ENCODE data around the gene DNAH6.
A peak's percentile ranks its signal among the peaks of the same experiment; 100 is the strongest.

DNAH6 gene

DNA sequence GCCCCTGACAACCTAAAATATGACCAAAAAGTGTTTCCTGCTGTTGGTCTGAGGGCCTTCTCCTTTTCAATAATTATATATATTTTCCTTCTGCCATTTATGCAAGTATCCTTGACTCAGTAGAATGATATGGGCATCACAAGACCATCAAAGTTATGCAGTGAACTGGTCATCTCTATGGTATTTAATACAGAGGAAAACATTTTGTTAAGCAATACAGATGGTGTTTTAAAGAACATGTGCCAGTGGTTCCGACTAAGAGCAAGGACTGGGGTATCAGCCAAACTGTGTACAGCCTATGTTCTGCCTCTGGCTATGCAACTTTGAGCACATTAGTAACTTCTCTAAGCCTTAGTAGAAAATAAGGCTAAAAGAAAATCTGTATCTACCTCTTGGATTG lies 185.6 kb downstream of the DNAH6 start:
- DNase-seq = no peak

DNA sequence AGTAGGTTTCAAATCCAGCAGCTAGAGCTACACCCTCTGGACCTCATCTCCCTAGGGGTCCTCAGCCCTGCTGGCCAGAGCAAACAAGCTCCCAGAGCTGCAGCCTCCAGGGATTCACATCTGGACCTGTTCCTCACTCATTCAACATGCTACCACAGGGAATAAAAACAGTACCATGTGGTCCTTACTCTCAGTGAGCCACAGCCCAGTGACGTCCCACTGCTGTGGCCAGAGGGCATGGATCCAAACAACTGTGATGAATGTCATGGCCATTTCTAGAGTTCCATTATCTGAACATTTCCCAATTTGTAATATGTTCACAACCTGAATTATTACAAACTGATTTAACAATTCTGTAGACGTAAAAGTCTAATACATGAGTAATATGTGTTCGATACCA lies 186.6 kb downstream of the DNAH6 start:
- no peak for DNase-seq

DNA sequence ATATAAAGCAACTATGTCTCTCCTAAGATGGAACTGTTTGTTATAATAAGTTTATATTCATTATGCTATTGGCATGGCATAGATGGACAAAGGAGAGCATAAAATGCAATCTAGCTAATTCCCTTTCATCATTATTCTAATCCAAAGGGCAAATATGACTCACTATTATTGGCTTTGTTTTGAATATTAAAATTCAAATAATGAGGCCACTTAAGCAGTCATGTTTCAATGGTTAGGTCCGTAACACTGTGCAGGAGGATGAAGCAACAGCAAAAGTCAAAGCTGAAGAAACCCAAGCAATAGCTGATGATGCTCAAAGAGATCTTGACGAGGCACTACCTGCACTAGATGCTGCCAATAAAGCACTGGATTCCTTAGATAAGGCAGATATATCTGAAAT lies 187.5 kb downstream of the DNAH6 start:
- no peak for DNase-seq

GRCh38 chr2:84704505-84705244 lies 188.4 kb downstream of the DNAH6 start:
- no peak for DNase-seq

DNA sequence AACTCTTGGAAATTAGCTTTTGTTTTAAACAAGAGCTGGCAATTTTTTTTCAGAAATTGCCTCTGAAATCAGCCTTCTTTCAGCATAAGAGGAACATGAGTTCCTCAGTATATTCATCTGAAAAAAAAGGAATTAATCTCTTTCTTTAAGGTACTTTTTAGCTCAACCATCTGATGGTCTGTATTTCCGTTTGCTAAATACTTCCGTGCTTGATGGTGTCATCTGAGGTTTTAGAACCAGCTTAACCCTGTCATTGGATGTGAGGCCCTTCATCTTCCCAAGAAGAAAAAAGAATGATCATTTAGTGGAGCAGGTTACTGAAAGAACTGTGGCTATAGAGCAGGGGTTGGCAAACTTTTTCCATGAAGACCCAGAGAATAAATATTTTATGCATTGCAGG lies 189.6 kb downstream of the DNAH6 start:
- no peak for DNase-seq

DNA sequence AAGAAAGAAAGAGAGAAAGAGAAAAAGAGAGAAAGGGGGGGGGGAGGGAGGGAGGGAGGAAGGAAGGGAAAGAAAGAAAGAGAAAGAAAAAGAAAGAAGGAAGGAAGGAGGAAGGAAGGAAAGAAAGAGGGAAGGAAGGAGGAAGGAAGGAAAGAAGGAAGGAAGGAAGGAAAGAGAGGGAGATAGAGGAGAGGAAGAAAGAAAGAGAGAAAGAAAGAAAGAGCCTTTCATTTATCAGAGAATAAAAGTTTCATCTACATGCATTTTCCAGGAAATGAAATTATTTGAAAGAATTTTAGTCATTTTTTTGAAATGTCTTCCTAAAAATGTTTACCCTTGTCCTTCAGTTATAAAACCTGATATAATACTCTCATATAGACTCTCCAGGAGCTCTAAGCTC lies 192.1 kb downstream of the DNAH6 start:
- no peak for DNase-seq

DNA sequence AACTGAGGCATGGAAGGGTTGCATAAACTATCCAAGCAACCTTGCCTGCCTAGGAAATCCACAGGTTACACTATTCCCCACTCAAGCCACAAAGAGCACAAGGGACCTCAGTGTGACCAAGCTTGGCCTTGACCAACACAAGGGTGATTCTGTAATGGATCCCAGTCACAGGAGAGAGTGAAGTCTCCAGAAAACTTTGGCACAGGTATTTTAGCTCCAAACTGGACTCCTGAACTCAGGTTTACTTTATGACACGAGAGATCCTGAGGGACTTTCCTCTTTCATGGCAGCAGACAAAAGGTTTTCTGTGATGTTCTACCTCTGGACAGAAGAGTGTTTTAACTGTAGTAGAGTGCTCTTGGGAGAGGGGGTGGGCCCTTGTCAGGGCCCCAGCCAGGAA lies 195.4 kb downstream of the DNAH6 start:
- no peak for DNase-seq

DNA sequence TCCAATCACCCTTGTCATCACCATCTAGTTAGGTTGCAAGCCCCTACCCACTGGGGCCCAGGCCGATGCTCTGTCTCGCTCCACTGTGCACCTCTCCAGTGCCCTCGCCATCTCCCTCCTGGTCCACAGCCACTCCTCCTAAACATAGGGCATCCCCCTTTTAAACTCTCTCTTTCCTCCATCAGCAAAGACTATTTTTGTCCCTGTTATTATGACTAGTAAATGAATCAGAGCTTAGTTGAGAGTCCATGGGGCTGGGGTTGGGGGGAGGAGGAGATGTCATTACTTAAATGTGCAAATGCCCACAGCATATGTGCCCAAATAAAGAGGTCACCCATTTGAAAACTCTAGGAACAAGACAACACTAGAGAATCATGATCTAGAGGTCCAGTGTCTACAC lies 197.1 kb downstream of the DNAH6 start:
- DNase-seq = no peak

GRCh38 chr2:84716564-84716963 lies 200.3 kb downstream of the DNAH6 start:
- DNase-seq = no peak

GRCh38 chr2:84717302-84717701 lies 201.0 kb downstream of the DNAH6 start:
- DNase-seq = no peak

GRCh38 chr2:84719434-84719833 lies 203.1 kb downstream of the DNAH6 start:
- DNase-seq = no peak

- DNase-seq = no peak
Measured at GRCh38 chr2:84723831-84724230, 207.5 kb downstream of the DNAH6 start.

DNA sequence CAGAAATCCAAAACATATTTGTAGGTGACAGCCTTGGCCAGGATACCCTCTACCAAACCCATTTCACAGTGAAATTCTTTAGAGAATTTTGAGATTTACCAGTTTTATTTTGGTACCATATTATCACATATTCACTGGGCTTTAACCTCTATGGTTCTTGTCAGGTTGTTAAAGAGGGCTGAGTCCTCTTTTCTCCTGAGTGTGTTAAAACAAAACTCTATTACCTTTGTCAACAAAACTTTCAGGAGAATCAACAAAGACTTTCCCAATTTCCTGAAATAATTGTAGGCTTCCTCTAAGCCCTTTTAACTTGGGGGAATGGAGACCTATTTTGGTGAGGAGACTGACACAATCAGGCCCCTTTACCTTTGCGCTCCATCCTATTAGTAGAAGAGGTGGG lies 209.4 kb downstream of the DNAH6 start:
- DNase-seq = no peak

DNA sequence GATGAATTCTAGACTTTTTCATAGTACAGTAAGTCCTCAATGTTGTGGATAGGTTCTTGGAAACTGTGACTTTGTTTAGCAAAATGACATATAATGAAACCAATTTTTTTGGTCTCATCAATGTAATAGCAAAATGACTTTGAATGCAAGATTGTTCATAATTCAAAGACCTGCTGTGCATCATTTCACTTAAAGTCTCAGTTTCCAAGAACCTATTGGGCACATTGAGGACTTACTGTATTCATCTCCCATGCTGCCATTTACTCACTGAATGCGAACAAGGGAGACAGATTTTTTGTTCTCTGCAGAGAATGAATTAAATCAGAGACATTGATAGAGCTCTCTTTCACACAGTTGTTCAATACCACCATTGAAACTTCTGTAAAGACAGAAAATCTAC lies 211.0 kb downstream of the DNAH6 start:
- DNase-seq = no peak

- no peak for DNase-seq
Measured at GRCh38 chr2:84729224-84729623, 212.9 kb downstream of the DNAH6 start.

DNA sequence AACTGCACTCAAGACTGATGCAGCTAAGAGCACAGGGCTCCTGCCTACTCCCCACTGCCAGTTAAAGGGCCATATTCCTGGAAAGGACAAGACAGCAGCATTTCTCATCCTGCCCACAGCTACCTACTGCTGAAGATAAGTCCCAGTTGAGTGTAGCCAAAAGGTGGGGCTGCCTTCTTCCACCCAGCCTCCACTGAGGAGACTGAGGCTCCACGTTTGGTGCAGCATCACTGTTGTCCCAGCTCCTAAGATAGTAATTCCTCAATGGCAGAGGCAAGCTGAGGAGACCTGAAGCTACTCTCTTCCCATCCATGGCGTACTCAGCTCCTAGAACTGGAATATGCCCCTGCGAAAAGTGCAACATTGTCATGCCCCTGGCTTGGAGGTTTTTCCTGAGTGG lies 214.9 kb downstream of the DNAH6 start:
- no peak for DNase-seq

- DNase-seq = no peak
Measured at GRCh38 chr2:84732897-84733778, 216.8 kb downstream of the DNAH6 start.

DNA sequence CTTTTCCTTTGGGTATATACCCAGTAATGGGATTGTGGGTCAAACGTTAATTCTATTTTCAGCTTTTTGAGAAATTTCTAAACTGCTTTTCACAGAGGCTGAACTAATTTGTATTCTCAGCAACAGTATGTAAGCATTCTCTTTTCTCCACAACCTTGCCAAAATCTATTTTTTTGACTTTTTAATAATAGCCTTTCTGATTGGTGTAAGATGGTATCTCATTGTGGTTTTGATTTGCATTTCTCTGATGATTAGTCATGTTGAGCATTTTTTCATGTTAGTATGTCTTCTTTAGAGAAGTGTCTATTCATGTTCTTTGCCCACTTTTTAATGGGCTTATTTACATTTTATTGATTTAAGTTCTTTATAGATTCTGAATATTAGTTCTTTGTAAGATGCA lies 219.1 kb downstream of the DNAH6 start:
- DNase-seq = peak in 1 of 5 experiments; percentile 21

DNA sequence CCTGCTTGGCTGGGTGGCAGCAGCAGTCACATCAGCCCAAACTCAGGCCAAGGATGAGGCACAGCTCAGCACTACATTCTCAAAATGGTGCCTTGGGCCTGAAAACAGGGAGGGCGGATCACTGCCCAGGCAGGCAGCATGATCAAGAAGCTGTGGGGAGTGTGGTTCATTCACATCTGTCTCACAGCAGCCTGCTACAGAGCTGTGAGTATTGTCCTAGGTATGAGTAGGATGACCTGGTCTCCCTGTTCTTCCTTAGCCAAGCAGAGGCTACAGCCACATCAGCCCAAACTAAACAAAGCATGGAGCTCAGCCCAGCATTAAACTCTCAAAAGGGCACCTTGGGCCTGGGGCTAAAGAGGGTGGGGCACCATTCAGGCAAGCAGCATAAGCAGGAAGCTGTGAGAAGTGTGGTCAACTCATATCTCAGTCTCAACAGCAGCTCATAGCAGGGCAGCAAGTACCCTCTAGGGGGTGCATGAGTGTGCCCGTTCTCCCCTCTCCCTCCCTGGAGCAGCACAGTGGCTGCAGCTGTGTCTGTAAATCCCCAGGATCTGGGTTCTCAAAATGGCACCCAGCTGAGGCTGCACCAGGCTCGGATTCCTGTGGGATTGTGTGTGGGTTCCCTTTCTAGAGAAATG lies 225.0 kb downstream of the DNAH6 start:
- DNase-seq = peak in 4 of 5 experiments; percentile 2 to 90 (median 26)

DNA sequence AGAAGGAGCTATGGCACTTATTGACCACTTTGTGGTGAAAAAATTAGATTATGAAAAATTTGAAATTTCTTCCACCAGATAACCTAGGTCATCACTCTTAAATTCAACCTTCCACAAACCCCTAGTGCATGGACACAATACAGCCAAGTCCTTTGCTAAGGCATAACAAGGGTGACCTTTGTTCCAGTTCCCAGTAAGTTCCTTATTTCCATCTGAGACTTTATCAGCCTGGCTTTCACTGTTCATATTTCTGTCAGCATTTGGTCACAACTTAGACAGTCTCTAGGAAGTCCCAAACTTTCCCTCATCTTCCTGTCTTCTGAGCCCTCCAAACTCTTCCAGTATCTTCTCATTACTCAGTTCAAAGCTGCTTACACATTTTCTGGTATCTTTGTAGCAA lies 232.0 kb downstream of the DNAH6 start:
- DNase-seq = no peak

DNA sequence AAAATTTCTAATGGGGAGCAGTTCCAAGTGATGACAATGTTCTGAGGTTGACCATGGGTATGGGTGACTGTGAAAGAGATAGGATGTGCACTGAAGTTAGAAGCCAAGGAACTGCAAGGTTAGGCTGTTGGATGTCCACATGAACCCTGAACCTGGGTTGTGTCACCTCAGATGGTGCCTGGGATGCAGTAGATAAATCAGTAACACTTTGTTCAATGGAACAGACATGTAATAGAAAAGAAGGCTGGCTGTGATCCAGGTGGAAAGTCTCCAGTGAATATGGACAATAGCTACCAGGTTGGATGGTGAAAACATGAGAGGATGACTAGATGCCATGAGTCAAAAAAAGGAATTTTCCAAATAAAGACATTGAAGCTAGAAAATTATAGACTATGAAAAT lies 233.1 kb downstream of the DNAH6 start:
- DNase-seq = no peak

DNA sequence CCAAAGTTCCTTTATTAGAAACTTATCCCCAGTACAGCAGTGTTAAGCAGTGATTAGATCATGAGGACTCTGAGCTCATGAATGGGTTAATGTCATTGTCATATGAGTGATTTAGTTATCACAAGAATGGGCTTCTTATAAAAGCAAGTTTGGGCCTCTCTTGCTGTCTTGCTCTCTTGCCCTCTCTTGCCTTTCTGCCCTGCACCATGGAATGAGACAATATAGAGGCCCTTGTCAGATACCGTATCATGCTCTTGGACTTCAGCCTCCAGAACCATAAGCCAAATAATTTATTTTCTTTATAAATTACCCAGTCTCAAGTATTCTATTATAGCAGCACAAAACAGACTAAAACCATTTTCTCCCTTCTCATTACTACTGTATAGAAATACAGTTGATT lies 238.8 kb downstream of the DNAH6 start:
- no peak for DNase-seq

- no peak for DNase-seq
Measured at GRCh38 chr2:84757648-84758047, 241.3 kb downstream of the DNAH6 start.

DNA sequence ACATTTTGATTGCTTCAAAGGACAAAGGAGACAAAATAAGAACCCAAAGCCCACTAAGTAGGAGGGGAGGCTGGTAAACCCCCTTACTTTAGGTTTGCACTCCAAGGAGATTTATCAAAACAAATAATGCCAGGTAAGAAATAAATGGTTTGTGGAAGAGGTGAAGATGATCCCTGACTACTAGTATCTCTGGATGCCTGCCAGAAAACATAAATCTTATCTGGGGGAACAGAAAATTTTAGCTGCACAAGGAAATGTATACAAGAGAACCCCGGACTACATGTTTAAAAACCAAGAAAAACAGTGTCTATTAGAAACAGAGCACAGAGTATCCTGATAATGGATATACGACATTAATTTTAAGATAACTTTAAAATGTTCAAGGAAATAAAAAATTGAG lies 250.5 kb downstream of the DNAH6 start:
- no peak for DNase-seq
